GM03348 (cell line): ENCODE measurements around the gene ATL1.
"Not testable (repeated sequence)": the region's sequence is repeated elsewhere in the genome, so short reads cannot be mapped to it uniquely, and the experiment has no call there.

Experiments used
- DNase-seq: peaks from one replicate; pipeline ENCODE4 v3.0.0; 2012; ENCODE audit warnings: low spot score

The ATL1 gene

DNA sequence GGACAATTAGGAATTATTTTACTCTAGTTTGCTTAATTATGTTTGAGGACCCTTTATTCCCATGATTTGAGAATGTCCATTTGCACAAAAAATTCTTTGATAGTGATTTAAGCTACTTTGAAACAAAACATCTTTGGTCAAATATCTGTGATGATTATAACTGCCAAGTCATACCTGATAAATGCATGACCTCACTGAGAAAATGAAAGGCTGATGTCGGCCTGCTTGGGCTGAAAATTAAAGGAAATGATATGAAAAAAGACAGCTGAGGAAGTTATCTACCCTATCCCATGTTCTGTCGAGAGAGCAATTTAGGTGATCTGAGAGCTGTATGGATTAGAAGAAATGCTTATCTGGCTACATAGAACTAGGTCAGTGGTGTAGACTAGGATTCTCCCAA is 43.6 kb downstream of the ATL1 start:
- DNase-seq = no peak

- DNase-seq = no peak
These were observed 45.8 kb downstream of the ATL1 start for GRCh38 chr14:50605766-50606165.

- no peak for DNase-seq
These were observed 46.5 kb downstream of the ATL1 start for GRCh38 chr14:50606468-50606867.

DNA sequence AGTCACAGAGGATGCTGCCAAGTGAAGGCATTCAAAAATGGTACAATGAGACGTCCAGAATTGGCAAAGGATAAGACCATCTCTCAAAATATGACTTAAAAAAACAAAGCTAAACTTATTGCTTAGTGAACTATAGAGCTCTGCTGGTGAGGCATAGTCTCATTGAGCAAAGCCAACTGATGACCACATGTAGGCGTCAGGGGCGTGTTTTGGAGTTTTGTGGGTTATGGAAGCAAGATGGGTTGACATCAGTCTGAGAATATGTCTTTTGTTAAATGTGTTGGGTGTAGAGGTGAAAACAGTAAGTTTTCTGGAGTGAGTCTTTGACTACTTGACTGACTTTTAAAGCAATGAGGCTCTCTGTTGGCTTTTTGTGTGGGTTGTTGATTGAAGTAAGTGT is 47.2 kb downstream of the ATL1 start:
- peak; percentile 52 for DNase-seq

DNA sequence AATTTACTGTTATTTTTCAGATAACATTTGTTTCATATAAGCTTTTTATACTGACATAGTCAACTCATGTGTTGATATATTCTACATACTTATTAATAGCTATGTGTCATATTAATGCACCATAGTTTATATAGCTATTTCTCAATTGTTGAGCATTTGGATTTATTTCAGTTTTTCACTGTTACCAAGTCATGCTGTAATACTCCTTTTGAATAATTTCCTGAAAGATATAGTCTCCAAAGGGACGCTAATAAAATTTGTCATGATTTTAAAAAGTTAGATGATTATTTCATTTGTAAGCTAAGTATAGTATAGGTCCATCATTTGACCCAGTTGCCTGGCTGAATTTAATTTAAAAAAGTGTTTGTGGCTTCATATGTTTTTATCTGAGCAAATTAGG is 47.8 kb downstream of the ATL1 start:
- no peak for DNase-seq

DNA sequence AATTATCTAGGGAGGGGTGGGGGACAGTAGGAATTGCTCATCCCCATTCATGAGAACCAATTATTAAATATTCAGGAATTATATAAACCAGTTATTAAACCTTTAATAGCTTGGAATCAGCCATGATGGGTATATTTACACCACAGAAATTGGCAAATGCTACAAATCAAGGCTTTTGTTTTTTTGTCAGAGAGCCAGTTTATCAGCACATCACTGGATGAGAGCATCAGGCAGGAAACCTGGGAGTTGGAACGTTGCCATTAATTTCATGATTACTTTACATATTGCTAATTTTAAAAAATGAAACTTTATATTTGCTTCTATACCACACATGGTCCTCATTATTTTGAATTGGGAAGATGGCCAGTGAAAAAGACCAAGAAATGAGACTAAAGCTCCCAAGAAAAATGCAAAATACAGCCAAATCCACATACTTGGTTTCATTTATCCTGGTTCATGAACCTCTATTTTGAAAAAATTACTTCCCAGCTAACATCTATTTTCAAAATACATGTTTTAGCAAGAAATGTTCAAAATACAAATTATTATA is 48.4 kb downstream of the ATL1 start:
- DNase-seq = peak; percentile 25

DNA sequence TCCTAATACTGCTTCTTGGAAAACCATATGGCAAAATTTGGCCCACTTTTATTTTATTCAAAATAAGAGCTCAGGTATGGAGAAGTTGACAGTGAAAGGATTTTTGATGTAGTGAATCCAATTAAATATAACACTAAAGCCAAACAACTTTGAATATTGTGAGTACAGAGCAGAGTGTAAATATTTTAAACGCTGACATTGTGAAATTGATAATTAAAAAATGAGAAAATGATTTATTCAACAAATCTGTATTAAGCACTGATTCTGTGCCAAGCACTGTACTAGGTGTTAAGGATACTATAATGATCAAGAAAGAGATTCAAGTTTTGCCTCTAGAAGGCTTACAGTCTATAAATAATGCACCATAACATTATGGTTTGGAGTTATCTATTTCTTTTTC is 50.5 kb downstream of the ATL1 start:
- no peak for DNase-seq

DNA sequence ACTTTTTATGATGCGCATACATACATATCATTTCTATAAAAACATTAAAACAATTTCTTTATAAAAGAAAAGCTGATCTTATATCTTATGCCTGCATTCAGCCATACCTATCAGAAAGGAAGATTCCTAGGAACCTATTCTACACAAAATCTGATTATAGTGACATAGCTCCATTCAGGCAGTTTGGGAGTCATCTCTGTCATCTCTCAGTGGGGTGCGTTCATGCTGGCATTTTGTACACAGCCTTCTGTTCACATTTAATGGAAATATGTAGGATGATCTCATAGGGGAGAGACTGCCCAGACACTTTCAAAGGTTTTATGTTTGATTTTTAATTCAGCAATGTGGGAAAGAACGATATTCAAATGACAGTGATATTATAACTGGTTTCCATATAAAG is 52.9 kb downstream of the ATL1 start:
- no peak for DNase-seq

GRCh38 chr14:50615056-50615455 is 55.1 kb downstream of the ATL1 start:
- no peak for DNase-seq

- no peak for DNase-seq
These were observed 55.6 kb downstream of the ATL1 start for GRCh38 chr14:50615552-50615951.

- no peak for DNase-seq
These were observed 56.3 kb downstream of the ATL1 start for GRCh38 chr14:50616275-50616674.

DNA sequence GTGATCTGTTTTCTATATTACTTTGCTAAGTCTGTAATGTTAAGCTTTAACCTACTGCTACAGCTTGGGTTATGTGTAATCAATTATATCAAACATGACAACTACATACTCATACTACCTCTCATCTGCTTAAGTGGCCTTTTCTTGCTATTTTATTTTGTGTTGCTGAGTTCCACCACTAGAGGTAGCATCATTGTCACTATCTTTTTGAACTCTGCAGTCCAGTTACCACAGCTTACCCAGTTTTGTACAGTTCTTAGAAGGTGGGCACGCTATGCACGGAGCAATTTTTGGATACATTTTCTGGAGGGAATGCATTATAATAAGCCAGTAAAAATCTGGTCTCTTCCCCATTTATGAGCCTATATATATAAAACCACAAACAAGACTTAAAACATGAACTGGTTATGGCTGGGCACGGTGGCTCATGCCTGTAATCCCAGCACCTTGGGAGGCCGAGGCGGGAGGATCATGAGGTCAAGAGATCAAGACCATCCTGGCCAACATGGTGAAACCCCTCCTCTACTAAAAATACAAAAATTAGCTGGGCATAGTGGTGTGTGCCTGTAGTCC is 59.7 kb downstream of the ATL1 start:
- DNase-seq = peak; percentile 61

- DNase-seq = no peak
These were observed 60.4 kb downstream of the ATL1 start for GRCh38 chr14:50620341-50620740.

DNA sequence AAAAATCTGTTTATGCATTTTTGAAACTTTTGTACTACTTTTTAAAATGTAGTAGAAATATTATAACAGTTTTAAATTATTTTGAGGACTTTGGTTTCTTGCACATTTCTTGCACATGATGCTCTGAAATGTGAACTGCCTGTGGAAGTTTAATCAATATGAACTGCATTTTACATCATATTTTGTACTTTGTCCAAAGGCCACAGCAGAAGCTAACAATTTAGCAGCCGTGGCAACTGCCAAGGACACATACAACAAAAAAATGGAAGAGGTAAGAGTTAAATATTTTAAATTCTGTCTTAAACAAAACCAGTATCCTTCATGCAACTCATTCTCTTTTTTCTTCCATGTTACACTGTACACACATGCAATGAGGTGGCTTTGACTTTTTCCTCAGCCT is 63.0 kb downstream of the ATL1 start:
- no peak for DNase-seq

GRCh38 chr14:50624447-50624846 is 64.5 kb downstream of the ATL1 start:
- DNase-seq = no peak

DNA sequence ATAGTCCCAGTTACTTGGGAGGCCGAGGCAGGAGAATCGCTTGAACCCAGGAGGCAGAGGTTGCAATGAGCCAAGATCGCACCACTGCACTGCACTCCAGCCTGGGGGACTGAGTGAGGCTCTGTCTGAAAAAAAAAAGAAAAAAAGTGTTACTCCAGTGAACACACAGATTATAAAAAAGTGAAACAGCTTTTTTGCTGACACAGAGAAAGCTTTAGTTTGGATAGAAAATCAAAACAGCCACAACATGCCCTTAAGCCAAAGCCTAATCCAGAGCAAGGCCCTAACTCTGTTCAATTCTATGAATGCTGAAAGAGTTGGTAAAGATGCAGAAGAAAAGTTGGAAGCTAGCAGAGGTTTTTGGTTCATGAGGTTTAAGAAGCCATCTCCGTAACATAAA is 65.0 kb downstream of the ATL1 start:
- DNase-seq = not testable (repeated sequence)

DNA sequence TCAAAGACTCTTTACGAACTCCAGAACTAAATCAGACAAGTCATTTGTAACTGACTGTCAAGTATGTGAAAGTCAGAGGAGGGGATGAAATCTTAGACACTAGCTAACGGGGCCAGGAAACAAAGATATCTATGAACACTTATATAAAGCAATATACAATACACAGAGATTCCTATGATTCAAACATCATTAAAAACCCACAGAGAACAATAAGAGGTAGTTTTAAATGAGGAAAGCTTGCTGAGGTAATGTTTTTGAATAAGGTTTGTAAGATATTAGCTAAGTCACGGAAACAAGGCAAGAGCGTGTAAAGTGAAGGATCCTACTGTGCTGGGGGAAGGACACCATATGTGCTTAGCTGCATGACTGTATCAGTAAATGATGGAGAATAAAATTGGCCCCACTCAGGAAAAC is 71.5 kb downstream of the ATL1 start:
- no peak for DNase-seq

DNA sequence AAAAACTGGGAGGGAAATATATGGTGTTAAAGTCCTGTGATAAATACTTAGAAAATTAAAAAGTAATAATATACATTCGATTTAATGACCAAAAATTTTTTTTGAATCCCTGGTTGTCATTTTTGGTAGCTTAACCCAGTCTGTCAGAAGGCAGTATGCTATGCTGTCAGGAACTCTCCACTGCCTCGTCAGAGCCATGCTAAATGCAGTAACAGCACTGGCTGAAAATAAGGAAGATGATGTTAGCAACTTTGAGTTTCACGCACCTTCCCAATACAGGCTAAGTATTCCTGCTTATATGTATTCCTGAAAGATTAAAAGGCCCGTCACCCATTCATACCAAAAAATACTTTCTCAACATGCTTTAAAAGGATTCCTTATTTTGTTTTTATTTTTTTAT is 74.0 kb downstream of the ATL1 start:
- DNase-seq = no peak

GRCh38 chr14:50635141-50635540 is 75.2 kb downstream of the ATL1 start:
- no peak for DNase-seq

- no peak for DNase-seq
These were observed 87.3 kb downstream of the ATL1 start for GRCh38 chr14:50647282-50647681.

DNA sequence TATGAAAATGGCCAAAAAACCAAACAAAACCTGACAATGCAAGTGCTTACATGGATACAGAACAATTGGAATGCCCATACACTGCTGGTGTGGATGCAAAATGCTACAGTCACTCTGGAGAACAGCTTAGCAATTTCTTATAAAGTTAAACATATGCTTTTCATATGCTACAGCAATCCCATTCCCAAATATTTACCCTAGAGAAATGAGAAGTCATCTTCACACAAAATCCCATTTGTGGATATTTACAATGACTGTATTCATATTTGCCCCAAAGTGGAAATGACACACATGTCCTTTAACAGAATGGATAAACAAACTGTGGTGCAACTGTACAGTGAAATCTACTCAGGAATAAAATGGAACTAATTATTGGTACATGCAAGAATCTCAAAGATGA is 87.8 kb downstream of the ATL1 start:
- DNase-seq = peak; percentile 5

DNA sequence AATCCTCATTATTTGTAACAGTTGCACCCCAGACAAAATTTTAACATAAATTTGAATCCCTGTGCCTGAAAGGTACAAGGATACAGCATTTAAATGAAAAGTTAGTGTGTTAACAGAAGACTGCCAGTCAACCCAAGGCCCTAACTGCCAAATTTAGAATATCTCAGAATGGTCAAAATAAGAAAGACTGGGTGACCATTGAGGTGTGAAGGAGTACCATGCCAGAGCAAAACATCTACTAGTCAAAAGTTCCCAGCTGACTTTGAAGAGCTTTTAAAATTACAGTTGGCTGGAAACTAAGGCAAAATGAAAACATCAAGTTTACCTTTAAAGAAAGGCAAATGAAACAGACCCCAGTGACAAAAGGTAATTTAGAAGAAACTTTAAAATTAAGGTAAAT is 89.7 kb downstream of the ATL1 start:
- no peak for DNase-seq

DNA sequence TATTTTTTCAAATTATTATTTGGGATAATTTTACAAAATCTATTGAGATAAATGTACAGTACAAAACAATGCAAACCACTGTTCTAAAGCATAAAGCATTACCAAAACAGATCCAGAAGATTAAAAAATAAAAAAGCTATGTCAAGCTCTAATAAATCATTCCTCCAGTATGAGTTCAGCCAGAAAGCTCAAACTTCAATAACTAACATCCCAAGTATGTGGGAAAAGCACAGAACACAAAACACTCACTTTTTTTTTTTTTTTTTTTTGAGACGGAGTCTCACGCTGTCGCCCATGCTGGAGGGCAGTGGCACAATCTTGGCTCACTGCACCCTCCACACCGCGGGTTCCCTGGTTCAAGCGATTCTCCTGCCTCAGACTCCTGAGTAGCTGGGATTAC is 96.8 kb downstream of the ATL1 start:
- peak; percentile 16 for DNase-seq

DNA sequence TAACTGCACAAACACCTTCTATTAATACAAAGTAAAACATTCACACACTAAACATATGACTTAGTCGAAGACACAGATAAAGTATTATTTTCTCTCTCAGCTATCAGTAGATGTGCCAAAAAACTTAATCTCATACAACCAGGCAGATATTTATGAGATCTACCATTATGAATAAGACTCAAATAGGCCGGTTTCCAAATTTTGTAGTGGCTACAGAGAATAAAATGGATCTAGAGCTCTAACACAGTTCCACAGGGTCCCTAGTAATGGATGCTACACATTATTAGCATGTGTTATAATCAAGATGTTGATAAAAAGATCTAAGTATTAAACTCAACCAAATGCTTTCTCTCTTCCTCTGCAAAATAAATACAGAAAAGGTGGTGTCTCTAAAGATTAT is 97.8 kb downstream of the ATL1 start:
- DNase-seq = peak; percentile 15

- peak; percentile 35 for DNase-seq
These were observed 98.3 kb downstream of the ATL1 start for GRCh38 chr14:50658203-50658602.
